Stimulated activated CD8-positive, alpha-beta memory T cell treated with anti-CD3 and anti-CD28 coated beads, Interleukin-7, amount 100 ng/mL, for 4 hours (primary cell): ENCODE measurements around the gene FOXB2.
A peak's percentile ranks its signal among the peaks of the same experiment; 100 is the strongest.
"Not testable (repeated sequence)": the region's sequence is repeated elsewhere in the genome, so short reads cannot be mapped to it uniquely, and the experiment has no call there.

ENCODE experiments used
- DNase-seq, 2 donors: peaks; one replicate each; pipeline ENCODE4 v3.0.0-alpha.2; 2020; ENCODE audit warnings: low read depth in 2 of 2

FOXB2 gene

DNA sequence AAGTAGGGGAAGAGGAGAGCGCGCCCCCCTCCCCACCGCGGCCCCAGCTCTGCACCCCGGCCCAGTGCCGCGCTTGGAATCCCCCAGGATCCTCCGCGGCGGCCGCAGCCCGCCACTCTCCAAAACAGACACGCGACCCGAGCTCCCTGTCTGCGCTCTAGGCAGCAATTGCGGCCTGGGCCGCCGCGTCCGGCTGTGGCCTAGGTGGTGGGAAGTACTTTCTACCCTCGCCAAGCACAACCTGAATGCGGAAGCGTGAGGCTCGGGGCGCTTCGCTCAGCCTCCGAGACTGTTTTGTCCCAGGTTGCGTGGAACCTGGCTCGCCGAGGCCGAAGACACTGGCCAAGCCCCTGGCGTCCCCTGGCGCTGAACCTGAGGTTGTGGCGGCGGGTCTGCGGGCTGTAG lies 3.3 kb upstream of the FOXB2 start:
- DNase-seq, result no peak

DNA sequence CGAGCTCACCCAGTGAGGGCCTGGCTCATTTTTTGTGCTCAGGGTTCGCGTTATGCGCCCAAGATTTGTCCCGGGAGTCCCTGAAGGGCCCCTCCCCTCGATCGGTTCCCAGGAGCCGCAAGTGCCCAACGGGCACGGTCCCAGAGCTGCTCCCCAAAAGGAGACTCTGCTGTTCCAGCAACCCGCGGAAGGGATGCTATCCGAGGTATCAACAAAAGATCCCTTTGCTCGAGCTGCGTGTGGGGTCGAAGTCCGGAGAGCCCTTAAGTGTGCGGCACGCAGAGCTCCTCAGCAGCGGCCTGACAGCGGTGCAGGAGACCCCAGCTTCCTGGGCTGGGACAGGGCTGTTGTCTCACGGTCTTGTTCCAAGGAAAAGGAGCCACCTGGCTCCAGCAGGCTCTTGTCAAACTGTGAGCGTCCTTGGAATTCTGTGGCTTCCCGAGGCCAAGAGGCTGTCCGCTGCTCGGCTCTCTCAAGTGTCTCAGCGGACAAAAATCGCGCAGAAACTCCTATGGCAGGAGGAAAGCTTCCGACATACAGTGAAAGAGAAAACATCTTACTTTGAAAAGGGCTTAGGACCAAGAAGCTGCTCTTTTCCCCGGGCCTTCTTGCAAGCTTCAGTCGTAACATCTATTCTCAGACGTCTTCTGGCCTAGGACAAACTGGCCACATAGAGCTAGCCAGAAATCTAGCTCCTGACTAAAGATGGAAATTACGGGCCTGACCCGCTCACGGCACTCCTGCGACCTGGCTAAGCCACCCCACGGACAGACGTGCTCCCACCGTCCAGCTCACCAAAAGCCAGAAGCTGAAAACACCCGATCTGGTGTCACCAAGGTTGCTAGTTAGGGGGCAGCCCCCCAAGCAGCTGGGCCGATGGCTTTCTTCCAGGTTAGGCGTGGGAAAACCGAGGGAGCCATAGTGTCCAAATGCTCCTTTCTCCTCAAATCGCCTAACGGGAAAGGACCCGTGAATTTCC lies 2.6 kb upstream of the FOXB2 start:
- no peak for DNase-seq

DNA sequence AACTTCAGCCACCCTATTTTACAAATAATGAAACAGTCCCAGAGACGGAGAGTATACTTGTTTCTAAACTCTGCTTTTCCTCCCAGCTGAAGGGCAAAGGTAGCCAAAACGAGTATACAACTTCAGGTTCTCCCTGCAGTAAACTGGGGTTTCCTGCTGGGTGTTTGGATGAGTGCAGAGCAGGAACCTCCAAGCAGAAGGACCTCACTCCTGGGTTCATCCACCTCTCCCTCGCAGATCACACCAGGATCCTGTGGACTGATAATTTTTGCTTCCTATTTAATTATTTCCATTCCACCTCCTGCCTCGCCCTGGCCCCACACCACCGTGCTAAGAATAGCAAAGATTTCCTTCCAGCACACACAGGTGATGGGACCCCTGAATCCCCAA lies 2.0 kb upstream of the FOXB2 start:
- no peak for DNase-seq

DNA sequence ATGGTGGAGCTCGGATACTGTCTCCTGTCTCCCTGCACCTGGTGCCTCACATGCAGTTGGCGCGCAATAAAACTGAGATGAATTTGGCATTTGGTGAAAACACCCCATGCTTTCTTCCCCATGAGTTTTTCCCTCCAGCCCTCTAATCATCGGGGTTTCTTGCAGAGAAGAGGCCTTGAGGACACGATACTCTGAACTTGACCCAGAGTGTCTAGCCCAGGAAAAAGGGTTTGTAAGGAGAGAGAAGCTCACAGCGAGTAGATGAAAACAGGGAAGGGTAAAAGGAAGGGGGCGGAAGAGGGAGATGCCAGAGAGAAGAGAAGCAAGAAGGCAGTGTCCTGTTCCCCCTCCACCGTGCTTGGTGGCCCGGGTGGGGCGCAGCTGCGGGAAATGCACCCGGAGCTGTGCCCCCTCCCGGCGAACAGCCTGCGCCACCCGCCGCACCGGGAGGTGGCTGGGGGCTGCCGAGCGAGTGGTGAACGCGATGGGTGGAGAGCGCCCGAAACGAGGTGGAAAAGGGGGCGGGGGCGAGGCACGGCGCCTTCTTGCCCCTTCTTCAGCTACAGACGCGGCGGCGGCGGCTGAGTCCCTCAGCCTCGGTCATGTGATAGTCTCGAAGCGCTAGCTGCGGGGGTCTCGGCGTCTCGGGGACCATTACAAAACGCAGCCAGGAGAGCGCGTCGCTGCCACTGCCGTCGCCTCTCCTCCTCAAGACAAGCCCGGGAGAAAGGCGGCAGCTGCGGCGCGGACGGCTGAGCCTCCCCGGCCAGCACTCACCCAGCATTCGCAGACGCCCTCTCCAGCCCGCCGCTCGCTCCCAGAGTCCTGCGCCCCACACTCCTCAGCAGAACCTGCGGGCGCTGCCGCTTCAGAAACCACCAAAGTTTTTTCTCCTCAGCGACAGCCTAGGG lies 1.1 kb upstream of the FOXB2 start:
- DNase-seq, result no peak

DNA sequence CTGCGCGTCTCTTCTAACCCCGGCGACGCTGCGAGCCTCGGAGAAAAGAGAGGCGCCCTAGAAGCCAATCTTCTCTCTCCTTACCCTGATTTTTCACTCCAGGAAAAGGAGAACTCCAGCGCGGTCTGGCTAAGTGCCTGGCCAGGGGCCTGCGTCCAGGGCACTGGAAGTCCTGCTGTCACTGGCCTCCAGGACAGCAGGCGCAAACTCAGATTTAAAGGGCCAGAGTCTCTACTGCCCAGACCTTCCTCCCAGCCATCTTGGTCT lies 553 bp upstream of the FOXB2 start:
- no peak for DNase-seq

DNA sequence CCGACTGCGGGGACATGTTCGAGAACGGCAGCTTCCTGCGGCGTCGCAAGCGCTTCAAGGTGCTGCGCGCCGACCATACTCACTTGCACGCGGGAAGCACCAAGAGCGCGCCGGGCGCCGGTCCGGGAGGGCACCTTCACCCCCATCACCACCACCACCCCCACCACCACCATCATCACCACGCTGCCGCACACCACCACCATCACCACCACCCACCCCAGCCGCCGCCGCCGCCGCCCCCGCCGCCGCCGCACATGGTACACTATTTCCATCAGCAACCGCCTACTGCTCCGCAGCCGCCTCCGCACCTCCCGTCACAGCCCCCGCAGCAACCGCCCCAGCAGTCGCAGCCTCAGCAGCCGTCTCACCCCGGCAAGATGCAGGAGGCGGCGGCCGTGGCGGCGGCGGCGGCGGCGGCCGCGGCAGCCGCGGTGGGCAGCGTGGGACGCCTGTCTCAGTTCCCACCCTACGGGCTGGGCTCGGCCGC lies 514 bp downstream of the FOXB2 start:
- peak in 1 of 2 donors; percentile 4 for DNase-seq

DNA sequence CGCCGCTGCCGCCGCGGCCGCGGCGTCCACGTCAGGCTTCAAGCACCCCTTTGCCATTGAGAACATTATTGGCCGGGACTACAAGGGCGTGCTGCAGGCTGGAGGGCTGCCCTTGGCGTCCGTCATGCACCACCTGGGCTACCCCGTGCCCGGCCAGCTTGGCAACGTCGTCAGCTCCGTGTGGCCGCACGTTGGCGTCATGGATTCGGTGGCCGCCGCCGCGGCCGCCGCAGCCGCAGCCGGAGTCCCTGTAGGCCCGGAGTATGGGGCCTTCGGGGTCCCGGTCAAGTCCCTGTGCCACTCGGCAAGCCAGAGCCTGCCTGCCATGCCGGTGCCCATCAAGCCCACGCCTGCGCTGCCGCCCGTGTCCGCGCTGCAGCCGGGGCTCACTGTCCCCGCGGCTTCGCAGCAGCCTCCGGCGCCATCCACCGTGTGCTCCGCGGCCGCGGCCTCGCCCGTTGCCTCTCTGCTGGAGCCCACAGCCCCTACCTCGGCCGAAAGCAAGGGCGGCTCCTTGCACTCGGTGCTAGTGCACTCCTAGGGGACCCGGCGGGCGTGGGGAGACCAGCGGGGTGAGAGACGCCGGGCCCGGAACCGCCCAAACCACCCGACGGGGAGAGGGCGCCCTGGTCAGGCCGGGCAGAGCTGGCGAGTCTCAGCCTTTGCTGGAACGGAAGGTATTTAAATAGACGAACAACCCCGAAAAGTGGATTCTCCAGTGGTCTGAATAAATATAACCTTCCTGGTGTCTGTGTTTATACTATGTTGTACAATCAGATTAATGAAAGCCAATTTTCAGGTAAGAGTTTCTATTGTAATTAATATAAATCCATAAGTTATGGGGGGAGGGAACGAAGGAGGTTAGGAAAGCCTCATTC lies 1.2 kb downstream of the FOXB2 start:
- DNase-seq, result no peak

DNA sequence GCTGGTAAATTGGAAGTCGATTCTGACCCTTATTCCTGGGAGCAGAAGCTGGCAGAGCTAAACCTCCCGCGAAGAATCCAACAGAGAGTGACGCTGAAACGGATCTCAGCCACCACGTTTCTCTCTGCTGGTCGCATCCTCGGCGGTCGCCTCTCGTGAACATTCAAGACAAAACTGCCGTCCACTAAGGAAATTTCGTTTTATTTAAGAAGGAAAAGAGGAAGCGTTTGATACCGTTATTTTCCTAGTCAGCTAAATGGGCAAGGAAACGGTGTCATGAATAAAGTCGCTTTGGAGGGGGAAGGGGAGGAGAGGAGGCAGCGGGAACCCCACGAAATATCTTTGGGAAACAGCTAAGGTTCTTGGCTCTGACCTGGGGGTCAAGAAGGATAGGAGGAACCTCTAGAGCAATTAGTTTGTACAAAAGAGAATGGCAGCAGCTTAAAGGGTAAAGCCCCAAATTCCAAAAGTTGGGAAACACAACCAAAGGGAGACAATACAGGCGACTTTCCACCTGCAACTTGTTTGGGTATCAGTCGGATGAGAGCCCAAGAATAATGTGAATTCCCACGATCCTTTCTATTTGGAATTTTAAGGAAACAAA lies 1.9 kb downstream of the FOXB2 start:
- no peak for DNase-seq

DNA sequence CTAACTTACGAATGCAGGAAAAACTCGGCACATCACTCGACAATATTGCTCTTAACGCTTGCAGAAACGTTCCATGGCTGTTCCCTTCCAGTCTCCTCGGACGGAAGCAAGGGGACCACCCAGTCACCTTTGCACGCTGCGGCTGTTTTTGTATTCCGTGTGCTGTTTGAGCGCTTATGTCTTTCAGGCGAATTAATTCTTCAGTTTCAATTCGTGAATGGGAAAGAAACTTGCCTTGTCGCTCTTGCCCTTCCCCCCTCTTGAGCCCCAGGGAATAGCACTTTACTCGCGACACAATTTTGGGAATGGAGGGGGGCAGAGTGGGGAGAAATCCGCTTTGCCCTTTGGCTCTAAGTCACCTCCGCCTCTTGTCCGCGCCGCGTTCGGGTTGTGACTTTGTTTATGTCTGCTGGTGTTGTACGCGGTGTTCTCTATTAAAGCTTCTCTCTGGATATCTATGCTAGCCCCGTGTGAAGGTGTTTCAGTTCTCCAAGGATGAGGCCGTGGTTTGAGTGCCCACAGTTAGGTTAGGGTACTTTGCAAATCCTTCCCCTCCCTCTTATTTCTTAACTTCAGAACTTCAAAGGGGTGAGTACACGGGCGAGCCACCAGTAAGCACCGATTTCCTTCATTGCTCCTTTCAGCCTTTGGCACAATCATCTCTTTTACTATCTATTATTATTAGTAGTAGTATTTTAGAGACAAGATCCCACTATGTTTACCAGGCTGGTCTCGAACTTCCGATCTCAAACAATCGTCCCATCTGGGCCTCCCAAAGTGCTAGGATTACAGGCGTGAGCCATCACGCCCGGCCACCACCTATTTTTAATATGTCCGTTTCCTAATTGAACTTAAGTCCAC lies 2.7 kb downstream of the FOXB2 start:
- no peak for DNase-seq

DNA sequence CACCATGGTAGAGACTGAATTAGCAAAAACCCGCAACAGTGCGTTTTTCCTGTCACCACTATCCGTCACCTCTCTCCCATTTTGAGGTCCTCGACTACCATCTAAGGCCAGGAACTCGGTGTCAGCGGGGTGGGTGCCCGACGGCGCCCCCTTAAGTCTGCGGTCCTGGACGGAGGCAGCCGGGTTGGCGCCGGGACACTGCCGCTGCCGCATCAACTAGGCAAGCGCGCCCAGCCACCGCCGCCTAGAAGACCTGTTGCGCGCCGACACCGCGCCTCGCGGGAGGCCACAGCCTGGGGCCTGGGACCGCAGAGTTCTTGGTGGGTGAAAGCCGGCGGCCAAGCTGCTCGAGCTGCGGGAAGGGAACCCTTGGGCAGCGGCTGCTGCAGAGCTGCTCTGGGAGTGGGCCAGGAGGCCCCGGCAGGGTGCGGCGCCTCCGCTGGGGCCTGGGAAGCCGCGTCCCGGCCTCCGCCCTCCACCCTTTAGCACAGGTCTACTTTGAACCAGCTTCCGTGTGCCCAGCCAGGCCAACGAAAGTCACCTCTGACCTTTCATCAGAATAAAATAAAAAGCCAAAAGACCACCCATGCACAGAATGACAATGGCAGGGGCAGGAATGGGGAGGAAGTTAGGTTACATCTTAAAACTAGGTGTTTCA lies 3.5 kb downstream of the FOXB2 start:
- DNase-seq, result no peak

DNA sequence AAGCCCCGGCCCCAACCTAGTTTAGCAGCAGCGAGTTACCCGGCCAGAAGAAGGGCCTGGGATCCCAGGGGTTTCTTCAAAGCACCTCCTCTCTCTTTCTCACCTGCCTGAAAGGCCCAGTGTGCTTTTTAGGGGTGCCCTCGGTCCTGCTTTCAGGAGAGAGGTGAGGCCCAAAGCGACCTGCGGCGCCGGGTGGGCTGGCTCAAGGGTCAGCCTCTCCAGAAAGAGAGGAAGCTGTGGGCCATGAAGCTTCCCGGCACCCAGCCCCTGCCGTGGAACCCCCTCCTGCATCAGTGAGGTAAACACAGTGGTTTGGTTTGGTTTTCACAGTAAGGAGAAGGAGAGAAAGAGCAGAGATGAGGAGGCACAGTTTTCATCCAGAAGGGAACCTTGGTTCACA lies 4.3 kb downstream of the FOXB2 start:
- DNase-seq, result no peak

DNA sequence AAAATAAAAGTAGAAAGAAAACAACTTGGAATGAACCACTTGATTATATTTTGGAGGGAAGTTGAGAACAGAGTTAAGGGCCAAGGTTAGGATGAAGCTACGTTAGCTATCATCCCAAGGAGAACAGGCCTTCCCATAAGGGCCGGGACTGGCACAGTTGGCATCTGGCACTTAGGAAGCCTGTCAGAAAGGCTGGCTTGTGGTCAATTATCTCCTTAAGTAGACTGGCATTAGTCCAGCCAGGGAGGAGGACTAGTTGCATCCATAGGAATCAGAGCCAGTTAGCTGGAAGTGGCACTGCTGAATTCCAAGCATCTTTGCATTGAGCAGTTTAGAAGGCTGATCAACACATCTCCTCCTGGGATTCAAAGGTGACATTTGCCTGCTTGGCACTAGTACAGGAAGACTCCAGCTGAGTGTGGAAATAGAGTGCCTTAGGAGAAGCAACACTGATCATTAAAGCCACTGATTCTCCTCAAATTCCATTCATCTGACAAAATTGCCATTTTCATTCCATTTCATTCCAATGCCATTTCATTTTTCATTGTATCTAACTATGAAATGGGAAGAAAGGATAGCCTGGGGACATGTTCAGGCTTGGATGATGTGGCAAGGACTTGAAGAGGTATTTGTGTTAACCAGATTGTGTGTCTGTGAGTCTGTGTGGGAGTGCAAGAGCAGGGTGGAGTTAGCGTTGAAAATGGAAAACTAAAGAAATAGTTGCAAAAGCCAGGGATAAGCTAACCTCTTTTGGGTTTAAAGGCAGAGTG lies 5.5 kb downstream of the FOXB2 start:
- no peak for DNase-seq

DNA sequence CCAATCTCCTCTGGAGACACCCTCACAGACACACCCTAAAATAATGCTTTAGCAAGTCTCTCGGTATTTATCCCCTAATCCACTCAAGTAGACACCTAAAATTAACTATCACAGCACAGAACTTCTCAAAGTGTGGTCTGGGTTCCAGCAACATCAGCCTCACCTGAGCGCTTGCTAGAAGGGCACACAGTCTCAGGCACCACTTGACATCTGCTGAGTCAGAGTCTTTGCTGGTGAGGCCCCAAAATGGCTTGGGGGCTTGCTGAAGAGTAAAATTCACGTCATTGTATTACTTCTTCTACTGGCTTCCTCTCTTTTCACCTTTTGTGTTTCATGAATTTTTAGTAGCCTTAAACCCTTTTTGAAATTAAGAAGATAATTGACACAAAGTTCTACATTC lies 9.0 kb downstream of the FOXB2 start:
- no peak for DNase-seq

DNA sequence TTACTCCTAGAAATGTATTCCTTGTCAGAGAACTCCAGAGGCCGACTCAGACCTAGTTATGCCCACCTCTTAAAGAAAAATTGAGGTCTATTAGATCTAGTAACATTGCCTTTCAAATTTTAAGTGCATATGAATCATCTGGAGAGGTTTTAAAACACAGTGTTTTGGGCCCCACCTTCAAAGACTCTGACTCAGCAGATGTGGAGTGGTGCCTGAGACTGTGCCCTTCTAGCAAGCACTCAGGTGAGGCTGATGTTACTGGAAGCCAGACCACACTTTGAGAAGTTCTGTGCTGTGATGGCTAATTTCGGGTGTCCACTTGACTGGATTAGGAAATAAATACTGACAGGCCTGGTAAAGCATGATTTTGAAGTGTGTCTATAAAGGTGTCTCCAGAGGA lies 10.6 kb downstream of the FOXB2 start:
- no peak for DNase-seq

DNA sequence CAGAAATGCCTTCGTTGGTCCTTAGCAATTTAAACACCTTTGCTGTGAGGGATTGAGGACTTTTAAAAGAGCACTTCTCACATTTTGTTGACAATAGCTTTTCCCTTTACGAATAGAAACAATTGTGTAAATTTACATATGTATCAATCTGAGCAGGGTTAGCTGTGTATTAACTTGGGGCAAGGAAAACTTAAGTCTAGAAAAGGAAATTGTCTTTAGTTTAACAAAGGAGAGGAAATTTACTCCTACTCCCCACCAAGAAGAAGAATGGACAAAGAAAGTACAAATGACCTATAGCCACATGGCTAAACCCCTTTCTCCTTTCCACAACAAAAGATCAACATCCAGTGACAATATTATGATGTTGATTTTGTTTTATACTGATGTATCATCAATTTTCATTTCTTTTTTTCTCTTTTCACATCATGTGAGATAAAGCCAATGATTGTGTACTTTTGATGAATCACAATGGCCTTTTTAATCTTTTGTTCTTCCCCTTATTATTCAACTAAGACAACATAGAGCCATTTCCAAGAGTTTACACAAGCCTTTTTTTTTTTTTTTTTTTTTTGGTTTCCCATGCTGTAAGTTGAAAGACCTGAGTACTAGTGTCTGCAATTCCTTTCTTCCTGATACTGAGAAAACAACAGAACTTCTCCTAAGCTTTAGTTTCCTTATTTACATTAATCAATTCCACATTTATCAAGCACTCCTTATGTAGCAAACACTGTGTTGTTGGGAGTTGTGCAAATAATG lies 19.0 kb downstream of the FOXB2 start:
- no peak for DNase-seq

DNA sequence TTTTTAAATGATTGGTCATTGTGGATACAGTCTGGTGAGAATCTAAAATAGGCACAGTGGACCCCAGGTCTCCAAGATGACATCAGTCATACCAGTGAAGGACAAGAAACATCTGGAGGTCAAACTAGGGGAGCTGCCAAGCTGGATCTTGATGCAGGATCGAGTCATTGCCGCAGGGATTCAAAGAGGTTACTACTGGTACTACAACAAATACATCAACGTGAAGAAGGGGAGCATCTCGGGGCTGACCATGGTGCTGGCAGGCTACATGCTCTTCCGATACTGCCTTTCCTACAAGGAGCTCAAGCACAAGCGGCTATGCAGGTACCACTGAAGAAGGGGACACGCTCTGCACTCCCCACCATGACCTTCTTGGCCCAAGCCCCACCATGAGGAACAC lies 20.9 kb downstream of the FOXB2 start:
- DNase-seq, result no peak

DNA sequence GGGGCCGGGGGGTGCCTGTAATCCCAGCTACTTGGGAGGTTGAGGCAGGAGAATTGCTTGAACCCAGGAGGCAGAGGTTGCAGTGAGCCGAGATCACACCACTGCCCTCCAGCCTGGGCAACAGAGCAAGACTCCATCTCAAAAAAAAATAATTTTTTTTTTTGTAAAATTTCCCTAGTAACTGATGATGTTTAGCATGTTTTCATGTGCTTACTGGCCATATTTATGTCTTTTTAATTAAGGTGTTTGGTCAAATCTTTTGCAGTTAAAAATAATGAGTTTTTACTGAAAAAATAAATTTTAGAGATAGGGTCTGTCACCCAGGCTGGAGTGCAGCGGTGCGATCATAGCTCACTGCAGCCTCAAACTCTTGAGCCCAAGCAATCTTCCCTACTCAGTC lies 24.3 kb downstream of the FOXB2 start:
- DNase-seq, result not testable (repeated sequence)

DNA sequence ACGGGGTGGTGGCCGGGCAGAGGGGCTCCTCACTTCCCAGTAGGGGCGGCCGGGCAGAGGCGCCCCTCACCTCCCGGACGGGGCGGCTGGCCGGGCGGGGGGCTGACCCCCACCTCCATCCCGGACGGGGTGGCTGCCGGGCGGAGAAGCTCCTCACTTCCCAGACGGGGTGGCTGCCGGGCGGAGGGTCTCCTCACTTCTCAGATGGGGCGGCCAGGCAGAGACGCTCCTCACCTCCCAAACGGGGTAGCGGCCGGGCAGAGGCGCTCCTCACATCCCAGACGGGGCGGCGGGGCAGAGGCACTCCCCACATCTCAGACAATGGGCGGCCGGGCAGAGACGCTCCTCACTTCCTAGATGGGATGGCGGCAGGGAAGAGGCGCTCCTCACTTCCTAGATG lies 41.2 kb downstream of the FOXB2 start:
- DNase-seq, result not testable (repeated sequence)
